22Rv1 (cell line): ENCODE measurements around the gene ESRRA.
"Not testable (repeated sequence)": the region's sequence is repeated elsewhere in the genome, so short reads cannot be mapped to it uniquely, and the experiment has no call there.

Experiments used
- H3K27ac ChIP-seq: fragments of 450-650 bp; 2 replicates; pipeline ENCODE4 v1.5.1; 2017
- CTCF ChIP-seq: fragments of 450-650 bp; IDR thresholded peaks from 2 replicates; pipeline ENCODE4 v1.5.1; 2017; ENCODE audit warnings: mild to moderate bottlenecking
- ZFX ChIP-seq: fragments of 450-650 bp; IDR thresholded peaks from 2 replicates; pipeline ENCODE4 v1.6.1; 2017; ENCODE audit warnings: antibody characterized with exemption, borderline replicate concordance

ESRRA gene

DNA sequence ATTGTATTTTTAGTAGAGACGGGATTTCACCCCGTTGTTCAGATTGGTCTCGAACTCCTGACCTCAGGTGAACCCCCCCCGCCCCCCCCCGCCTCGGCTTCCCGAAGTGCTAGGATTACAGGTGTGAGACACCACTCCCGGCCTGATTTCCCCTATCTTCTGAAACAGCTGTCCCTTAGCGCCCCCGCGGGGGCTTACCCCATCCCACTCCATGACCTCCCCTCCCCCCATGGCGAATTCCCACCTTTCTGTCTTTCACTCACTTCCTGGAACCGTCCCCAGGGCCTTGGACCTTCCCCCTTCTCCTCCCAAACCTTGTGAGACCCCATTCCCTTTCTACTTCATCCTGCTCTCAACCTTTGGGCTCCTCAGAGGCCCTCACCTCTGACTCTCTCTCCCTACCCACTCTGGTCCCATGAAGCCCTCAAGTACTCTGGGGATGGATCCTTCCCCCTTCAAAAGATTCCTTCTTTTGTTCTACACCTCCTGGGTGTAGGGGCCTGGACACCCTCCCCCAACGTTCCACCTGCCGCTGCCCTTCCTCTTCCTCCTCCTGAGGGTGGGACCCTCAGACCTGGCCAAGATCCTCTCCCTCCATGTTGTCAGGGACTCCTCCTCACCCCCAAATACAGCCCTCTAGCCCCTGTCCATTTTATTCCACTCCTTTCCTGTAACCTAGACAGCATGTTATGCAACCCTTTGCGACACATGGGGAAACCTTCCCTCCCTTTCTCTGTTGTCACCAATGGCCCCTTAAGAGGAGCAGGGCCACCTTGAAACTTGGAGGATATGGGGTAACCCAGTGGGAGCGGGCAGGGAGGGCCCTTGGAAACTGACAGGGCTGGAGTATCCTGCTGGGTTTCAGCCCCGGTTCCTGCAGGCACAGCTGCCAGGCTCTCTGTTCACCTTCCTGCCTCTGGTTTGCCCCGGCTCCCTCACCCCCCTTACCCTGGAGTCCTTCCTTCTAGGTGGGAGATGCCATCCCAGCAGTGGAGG lies 13.7 kb downstream of the ESRRA start:
- no peak for TF ChIP-seq ZFX
- TF ChIP-seq CTCF, result no peak
- peak overlapping the region; percentile 98 for H3K27ac ChIP-seq

DNA sequence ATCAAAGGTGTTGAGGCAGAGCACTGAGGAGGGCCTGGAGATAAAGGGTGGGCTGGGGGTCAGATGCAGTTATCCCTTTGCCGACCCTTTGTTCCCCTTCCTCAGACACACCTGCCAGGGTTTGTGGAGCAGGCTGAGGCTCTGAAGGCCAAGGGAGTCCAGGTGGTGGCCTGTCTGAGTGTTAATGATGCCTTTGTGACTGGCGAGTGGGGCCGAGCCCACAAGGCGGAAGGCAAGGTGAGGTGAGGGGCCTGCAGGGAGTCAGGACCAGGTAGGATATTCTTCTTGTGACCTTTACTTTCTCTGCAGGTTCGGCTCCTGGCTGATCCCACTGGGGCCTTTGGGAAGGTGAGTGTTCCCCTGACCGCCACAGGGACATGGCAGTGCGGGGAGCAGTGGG lies 15.2 kb downstream of the ESRRA start:
- H3K27ac ChIP-seq, result 0 out of 2 replicates have a peak overlapping the region, but pooled peaks have one; percentile 98
- TF ChIP-seq ZFX, result no peak
- TF ChIP-seq CTCF, result no peak

DNA sequence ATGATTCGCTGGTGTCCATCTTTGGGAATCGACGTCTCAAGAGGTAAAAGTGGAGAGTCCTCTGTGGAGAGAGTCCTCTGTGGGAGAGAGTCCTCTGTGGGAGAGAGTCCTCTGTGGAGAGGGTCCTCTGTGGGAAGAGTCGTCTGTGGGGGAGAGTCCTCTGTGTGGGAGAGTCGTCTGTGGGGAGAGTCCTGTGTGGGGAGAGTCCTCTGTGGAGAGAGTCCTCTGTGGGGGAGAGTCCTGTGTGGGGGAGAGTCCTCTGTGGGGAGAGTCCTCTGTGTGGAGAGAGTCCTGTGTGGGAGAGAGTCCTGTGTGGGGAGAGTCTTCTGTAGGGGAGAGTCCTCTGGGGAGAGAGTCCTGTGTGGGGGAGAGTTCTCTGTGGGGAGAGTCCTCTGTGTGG lies 15.7 kb downstream of the ESRRA start:
- no peak overlapping the region for H3K27ac ChIP-seq
- TF ChIP-seq ZFX, result no peak
- TF ChIP-seq CTCF, result no peak

DNA sequence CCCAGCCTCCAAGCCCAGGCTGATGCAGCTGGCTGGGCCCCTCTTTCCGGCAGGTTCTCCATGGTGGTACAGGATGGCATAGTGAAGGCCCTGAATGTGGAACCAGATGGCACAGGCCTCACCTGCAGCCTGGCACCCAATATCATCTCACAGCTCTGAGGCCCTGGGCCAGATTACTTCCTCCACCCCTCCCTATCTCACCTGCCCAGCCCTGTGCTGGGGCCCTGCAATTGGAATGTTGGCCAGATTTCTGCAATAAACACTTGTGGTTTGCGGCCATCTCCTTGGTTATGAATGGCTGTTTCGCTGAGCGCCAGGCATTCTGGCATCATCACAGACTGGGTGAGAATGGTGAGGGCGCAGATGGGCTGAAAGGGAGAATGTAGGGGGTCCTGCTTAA lies 16.2 kb downstream of the ESRRA start:
- no peak overlapping the region for H3K27ac ChIP-seq
- TF ChIP-seq CTCF (no peak), ZFX (no peak)

DNA sequence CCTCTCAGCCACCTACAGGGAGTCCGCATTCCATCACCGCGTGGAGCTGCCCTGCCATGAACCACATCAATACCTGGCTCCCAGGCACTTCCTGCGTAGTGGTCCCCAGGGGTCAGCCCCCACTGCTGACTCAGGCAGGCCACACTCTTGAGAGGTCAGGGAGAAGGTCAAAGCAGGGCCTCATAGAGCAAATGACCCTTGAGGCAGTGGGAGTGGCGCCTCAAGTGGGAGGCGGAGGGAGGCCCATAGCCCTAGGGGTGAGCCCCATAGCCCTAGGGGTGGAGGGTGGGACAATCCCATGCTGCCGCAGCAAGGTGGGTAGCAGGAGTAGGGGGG lies 17.6 kb downstream of the ESRRA start:
- no peak overlapping the region for H3K27ac ChIP-seq

DNA sequence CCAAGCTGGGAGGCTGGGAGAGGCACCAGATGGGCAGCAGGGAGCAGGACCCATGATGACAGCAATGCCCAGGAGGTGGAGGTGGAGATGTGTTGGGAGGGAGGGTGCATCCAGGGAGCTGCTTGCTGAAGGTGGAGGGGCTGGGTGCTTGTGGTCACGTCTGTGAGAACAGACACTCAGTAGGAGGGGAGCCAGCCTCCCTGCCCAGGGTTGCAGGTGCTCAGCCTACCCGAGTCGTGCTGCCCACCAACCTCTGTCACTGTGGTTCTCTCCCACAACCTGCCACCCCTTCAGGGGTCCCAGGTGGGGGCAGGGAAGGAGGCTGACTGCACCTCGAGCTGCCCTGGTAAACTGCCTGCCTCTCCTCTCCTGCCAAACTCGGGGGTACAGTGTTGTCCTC lies 18.0 kb downstream of the ESRRA start:
- TF ChIP-seq CTCF (no peak), ZFX (no peak)
- no peak overlapping the region for H3K27ac ChIP-seq

More for the DNA sequence above, 17.6 kb downstream of the ESRRA start:
- TF ChIP-seq CTCF, result no peak
- no peak for TF ChIP-seq ZFX

DNA sequence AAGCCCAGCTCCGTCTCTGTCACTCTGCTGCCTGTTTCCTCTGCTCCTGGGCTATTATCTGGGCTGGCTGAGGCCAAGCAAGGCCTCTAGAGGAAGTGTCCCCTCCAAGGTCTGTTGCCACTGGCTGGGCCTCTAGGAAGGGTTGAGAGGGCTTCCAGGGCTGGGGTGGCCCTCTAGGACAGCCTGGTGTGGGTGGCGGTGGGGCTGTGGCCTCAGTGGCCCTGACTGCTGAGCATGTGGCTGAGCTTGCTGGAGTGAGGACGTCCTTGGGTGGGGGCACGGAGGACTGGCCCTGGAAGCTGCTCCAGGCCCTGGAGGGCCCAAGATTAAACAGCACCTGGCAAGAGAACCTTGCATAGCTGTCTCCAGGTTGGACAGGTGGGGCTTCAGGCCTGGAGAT lies 18.7 kb downstream of the ESRRA start:
- not testable (repeated sequence) for H3K27ac ChIP-seq
